Glutamatergic neuron (in vitro differentiated cells): ENCODE data around the gene PELI2. TPM values are rescaled to one million over a fixed set of nuclear protein-coding genes. Genes with fewer than 3 reads are reported as not detected.

Source experiments
- DNase-seq: peaks from one replicate; pipeline ENCODE4 v3.0.0; 2022
- H3K27ac Mint-ChIP-seq: one replicate; pipeline ENCODE4 v1.8.0; 2020; ENCODE audit warnings: mild to moderate bottlenecking, mixed read lengths, inconsistent platforms; ENCODE audit not compliant: unreplicated experiment
- H3K27me3 Mint-ChIP-seq: one replicate; pipeline ENCODE4 v1.8.0; 2020; ENCODE audit warnings: mild to moderate bottlenecking, moderate library complexity, mixed read lengths, inconsistent platforms; ENCODE audit not compliant: unreplicated experiment
- H3K36me3 Mint-ChIP-seq: one replicate; pipeline ENCODE4 v1.8.0; 2020; ENCODE audit warnings: mild to moderate bottlenecking, mixed read lengths, inconsistent platforms; ENCODE audit not compliant: unreplicated experiment
- H3K4me1 Mint-ChIP-seq: one replicate; pipeline ENCODE4 v1.8.0; 2020; ENCODE audit warnings: mild to moderate bottlenecking, low read depth, mixed read lengths, inconsistent platforms; ENCODE audit not compliant: unreplicated experiment
- H3K4me3 Mint-ChIP-seq: one replicate; pipeline ENCODE4 v1.8.0; 2020; ENCODE audit warnings: mild to moderate bottlenecking, mixed read lengths, inconsistent platforms; ENCODE audit not compliant: unreplicated experiment
- H3K9me3 Mint-ChIP-seq: one replicate; pipeline ENCODE4 v1.8.0; 2020; ENCODE audit warnings: mild to moderate bottlenecking, moderate library complexity, mixed read lengths, inconsistent platforms; ENCODE audit not compliant: unreplicated experiment
- total RNA-seq: library from RNA; stranded (reverse); fragmentation: NEBNext Ultra II Directional; extraction: Animal tissue kit (Norgen Biotek cat#: 25700); gene quantifications from one replicate; pipeline ENCODE4 v1.2.1, GENCODE V29; 2021; ENCODE audit not compliant: unreplicated experiment
- TF ChIP-seq, protein P1 (sequence below): fragments of 200-600 bp; sonication (generic); IDR thresholded peaks from one replicate; pipeline ENCODE4 v1.5.0; 2021; ENCODE audit not compliant: partially characterized antibody, unreplicated experiment

The PELI2 gene
- total RNA-seq, 1 donor from 2014 or later: 158 TPM

DNA sequence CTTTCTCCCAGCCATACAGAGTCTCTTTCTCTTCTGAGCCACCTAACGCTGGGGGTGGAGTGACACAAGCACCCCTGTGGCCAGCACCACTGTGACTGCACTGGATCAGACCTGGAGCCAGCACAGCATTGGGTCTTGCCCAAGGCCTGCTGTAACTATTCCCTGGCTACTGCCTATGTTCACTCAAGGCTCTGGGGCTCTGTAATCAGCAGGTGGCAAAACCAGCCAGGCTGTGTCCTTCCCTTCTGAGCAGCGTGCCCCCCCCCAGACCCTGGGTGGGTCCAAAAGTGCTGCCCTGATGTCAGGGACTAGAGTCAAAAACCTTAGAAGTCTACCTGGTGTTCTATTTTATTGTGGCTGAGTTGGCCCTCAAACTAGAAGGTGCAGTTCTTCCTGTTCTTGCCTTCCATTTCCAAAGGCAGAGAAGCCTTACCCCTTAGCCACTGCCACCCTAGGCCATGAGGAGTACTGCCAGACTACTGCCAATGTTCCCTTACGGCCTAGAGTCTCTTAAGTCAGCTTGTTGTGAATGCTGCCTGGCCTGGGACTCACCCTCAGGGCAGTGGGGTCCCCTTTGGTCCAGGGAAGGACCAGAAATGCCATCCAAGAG, 49.9 kb downstream of the PELI2 start:
- DNase-seq: no peak
- Mint-ChIP-seq H3K27ac (no peak overlapping the region), H3K36me3 (peaks cover 26% of the 10 kb centered on the region), H3K4me3 (no peak overlapping the region), H3K27me3 (peaks cover 11% of the 10 kb centered on the region), H3K4me1 (peaks cover 33% of the 10 kb centered on the region), H3K9me3 (peaks cover 49% of the 10 kb centered on the region)
- TF ChIP-seq, protein P1, sequence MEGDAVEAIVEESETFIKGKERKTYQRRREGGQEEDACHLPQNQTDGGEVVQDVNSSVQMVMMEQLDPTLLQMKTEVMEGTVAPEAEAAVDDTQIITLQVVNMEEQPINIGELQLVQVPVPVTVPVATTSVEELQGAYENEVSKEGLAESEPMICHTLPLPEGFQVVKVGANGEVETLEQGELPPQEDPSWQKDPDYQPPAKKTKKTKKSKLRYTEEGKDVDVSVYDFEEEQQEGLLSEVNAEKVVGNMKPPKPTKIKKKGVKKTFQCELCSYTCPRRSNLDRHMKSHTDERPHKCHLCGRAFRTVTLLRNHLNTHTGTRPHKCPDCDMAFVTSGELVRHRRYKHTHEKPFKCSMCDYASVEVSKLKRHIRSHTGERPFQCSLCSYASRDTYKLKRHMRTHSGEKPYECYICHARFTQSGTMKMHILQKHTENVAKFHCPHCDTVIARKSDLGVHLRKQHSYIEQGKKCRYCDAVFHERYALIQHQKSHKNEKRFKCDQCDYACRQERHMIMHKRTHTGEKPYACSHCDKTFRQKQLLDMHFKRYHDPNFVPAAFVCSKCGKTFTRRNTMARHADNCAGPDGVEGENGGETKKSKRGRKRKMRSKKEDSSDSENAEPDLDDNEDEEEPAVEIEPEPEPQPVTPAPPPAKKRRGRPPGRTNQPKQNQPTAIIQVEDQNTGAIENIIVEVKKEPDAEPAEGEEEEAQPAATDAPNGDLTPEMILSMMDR: no peak

DNA sequence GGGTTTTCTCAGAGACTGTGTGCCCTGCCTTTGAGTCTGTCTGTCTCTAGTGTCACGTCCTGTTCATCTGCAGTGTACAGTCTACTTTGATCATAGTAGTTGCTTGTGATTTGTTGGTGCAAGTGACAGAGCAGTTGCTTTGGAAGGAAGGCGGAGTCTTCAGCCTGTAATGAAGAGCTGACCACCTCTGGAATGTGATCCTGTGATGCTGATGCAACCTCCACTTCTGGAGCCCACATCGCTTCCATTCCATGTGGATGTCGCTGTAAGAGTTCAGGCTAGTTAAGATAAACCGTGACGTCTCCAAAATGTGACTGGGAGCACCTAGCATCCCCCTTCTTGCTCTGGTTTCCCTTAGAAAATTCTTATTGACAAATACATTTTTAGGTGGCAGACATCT, 51.8 kb downstream of the PELI2 start:
- no peak for DNase-seq
- Mint-ChIP-seq H3K4me1 (peaks cover 43% of the 10 kb centered on the region), H3K27ac (no peak overlapping the region), H3K4me3 (no peak overlapping the region), H3K9me3 (peaks cover 42% of the 10 kb centered on the region), H3K36me3 (peaks cover 20% of the 10 kb centered on the region), H3K27me3 (peaks cover 14% of the 10 kb centered on the region)
- TF ChIP-seq, protein P1: no peak

DNA sequence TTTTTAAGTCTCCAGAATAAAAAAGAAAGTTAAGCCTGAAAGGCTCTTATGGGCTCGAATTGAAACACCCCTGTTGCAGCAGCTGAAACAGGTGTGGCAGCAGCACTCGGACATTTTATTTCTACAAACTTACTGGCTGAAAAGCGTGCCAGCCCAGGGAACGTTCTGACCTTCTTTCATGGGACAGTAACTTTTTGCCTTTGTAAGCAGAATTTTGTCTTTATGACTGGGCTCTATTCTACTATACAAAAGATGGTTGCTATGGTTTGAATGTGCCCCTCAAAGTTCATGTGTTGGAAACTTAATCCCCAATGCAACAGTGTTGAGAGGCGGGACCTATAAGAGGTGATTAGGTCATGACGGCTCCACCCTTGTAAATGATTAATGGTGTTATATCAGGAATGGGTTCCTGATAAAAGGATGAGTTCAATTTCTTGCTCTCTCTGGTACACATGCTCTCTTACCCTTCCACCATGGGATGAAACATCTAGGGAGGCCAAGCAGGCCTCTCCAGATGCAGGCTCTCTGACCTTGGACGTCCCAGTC, 52.7 kb downstream of the PELI2 start:
- TF ChIP-seq, protein P1: no peak
- peaks cover 39% of the 10 kb centered on the region for H3K9me3 Mint-ChIP-seq
- DNase-seq: no peak
- H3K4me3 Mint-ChIP-seq: no peak overlapping the region
- peak overlapping the region; percentile 81 for H3K27ac Mint-ChIP-seq
- peaks cover 15% of the 10 kb centered on the region for H3K36me3 Mint-ChIP-seq
- H3K27me3 Mint-ChIP-seq: peaks cover 14% of the 10 kb centered on the region
- H3K4me1 Mint-ChIP-seq: peaks cover 47% of the 10 kb centered on the region

DNA sequence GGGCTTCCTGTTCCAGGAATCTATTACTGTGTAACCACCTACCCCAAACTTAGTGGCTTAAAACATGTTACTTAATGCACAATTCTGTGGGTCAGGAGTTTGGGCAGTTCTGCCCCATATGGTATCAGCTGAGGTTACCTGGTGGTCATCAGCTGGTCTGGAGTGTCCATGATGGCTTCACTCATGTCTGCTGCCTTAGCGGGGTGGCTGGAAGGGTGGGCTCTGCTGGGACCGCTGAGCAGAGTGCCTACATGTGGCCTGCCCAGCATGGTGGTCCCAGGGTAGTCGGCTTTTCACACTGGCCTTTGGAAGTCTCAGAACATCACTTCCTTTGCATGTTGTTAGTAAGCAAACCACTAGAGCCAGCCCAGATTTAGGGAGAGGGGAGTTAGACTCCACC, 53.9 kb downstream of the PELI2 start:
- peaks cover 15% of the 10 kb centered on the region for H3K27me3 Mint-ChIP-seq
- peaks cover 31% of the 10 kb centered on the region for H3K9me3 Mint-ChIP-seq
- DNase-seq: no peak
- H3K4me1 Mint-ChIP-seq: peaks cover 53% of the 10 kb centered on the region
- H3K4me3 Mint-ChIP-seq: no peak overlapping the region
- H3K36me3 Mint-ChIP-seq: peaks cover 7% of the 10 kb centered on the region
- H3K27ac Mint-ChIP-seq: peak overlapping the region; percentile 77
- TF ChIP-seq, protein P1: no peak

DNA sequence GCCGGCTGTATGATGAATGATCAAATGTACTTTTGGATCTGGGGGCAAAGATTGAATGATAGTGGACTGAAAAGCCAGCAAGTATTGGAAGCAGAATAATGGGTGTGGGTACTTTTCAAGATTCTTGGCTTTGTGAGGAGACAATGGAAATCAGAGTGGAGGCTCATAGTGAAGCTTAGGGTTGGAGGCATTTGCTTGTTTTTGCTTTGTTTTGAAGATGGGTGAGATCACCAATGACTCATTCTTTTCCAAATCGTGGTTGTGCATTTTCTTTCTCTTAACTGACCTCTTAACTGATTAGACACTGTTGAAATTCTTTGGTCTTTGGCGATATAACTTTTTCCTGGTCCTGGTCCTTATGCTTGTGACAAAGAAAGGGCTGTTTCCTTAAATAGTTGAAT, 54.4 kb downstream of the PELI2 start:
- Mint-ChIP-seq H3K36me3 (peaks cover 2% of the 10 kb centered on the region), H3K4me1 (peaks cover 54% of the 10 kb centered on the region), H3K27me3 (peaks cover 15% of the 10 kb centered on the region), H3K27ac (peak overlapping the region; percentile 77), H3K4me3 (peak overlapping the region; percentile 2), H3K9me3 (peaks cover 26% of the 10 kb centered on the region)
- TF ChIP-seq, protein P1: no peak
- DNase-seq: no peak
